ENCODE measurements around the gene LILRA1.

GRCh38 chr19:54586397-54586796 is 7.0 kb upstream of the LILRA1 start:
- no peak for TF ChIP-seq CTCF (IDR thresholded peaks at IDR 0.05; ENCODE audit: insufficient read depth, low read length)
- TF ChIP-seq REST (IDR thresholded peaks at IDR 0.05; ENCODE audit: insufficient replicate concordance, low read depth) = no peak
- TF ChIP-seq POLR2AphosphoS5 (IDR thresholded peaks at IDR 0.05; ENCODE audit: low read depth) = no peak
- TF ChIP-seq GABPA (IDR thresholded peaks at IDR 0.05; ENCODE audit: low read depth) = no peak

Data from HL-60 (cell line).